Type B pancreatic cell (in vitro differentiated cells): ENCODE results near the gene TYW3. TPM values are rescaled to one million over a fixed set of nuclear protein-coding genes. Genes with fewer than 3 reads are reported as not detected.

Experiments
- DNase-seq: peaks from one replicate; pipeline ENCODE4 v3.0.0; 2021; ENCODE audit warnings: mixed read lengths; ENCODE audit not compliant: unreplicated experiment; ENCODE audit errors: extremely low spot score
- H3K27ac Mint-ChIP-seq: 2 replicates; pipeline ENCODE4 v1.8.0; 2021; ENCODE audit warnings: mild to moderate bottlenecking, mixed read lengths
- H3K27me3 Mint-ChIP-seq: 2 replicates; pipeline ENCODE4 v1.8.0; 2021; ENCODE audit warnings: mixed read lengths
- H3K36me3 Mint-ChIP-seq: 2 replicates; pipeline ENCODE4 v1.8.0; 2021; ENCODE audit warnings: mixed read lengths
- H3K4me1 Mint-ChIP-seq: one replicate; pipeline ENCODE4 v1.8.0; 2021; ENCODE audit warnings: mixed read lengths; ENCODE audit not compliant: unreplicated experiment
- H3K4me3 Mint-ChIP-seq: 2 replicates; pipeline ENCODE4 v1.8.0; 2021; ENCODE audit warnings: mild to moderate bottlenecking, mixed read lengths
- H3K9me3 Mint-ChIP-seq: 2 replicates; pipeline ENCODE4 v1.8.0; 2021; ENCODE audit warnings: mixed read lengths
- CTCF ChIP-seq: fragments of 200-600 bp; sonication (generic); conservative IDR thresholded peaks from 2 replicates; pipeline ENCODE4 v1.5.0; 2021; ENCODE audit warnings: antibody characterized with exemption, mild to moderate bottlenecking
- total RNA-seq: library from RNA; stranded (reverse); gene quantifications from 2 replicates; pipeline ENCODE4 v1.2.1, GENCODE V29; 2021; ENCODE audit warnings: low replicate concordance

The TYW3 gene
- total RNA-seq, 1 donor from 2014 or later, result 12.7 TPM

GRCh38 chr1:74690364-74690696 is 42.6 kb upstream of the TYW3 start:
- no peaks in the 10 kb centered on the region for H3K27me3 Mint-ChIP-seq
- H3K4me1 Mint-ChIP-seq, result peaks cover 9% of the 10 kb centered on the region
- H3K9me3 Mint-ChIP-seq, result no peaks in the 10 kb centered on the region
- H3K36me3 Mint-ChIP-seq, result no peaks in the 10 kb centered on the region
- TF ChIP-seq CTCF, result no peak
- H3K4me3 Mint-ChIP-seq, result no peak overlapping the region
- no peak overlapping the region for H3K27ac Mint-ChIP-seq
- no peak for DNase-seq

GRCh38 chr1:74690909-74691308 is 42.0 kb upstream of the TYW3 start:
- TF ChIP-seq CTCF, result no peak
- Mint-ChIP-seq H3K27ac (no peak overlapping the region), H3K4me1 (peaks cover 9% of the 10 kb centered on the region), H3K36me3 (no peaks in the 10 kb centered on the region), H3K9me3 (no peaks in the 10 kb centered on the region), H3K4me3 (no peak overlapping the region), H3K27me3 (no peaks in the 10 kb centered on the region)
- DNase-seq, result no peak

GRCh38 chr1:74693473-74693872 is 39.5 kb upstream of the TYW3 start:
- no peaks in the 10 kb centered on the region for H3K27me3 Mint-ChIP-seq
- no peak overlapping the region for H3K4me3 Mint-ChIP-seq
- no peak for DNase-seq
- no peaks in the 10 kb centered on the region for H3K36me3 Mint-ChIP-seq
- no peak overlapping the region for H3K27ac Mint-ChIP-seq
- H3K9me3 Mint-ChIP-seq, result no peaks in the 10 kb centered on the region
- H3K4me1 Mint-ChIP-seq, result peaks cover 9% of the 10 kb centered on the region
- no peak for TF ChIP-seq CTCF

GRCh38 chr1:74697832-74698231 is 35.1 kb upstream of the TYW3 start:
- Mint-ChIP-seq H3K9me3 (no peaks in the 10 kb centered on the region), H3K36me3 (peaks cover under 1% of the 10 kb centered on the region), H3K27me3 (no peaks in the 10 kb centered on the region), H3K4me1 (no peaks in the 10 kb centered on the region), H3K4me3 (no peak overlapping the region), H3K27ac (no peak overlapping the region)
- no peak for DNase-seq
- no peak for TF ChIP-seq CTCF

- no peak for DNase-seq
- no peaks in the 10 kb centered on the region for H3K9me3 Mint-ChIP-seq
- no peak for TF ChIP-seq CTCF
- H3K27ac Mint-ChIP-seq, result no peak overlapping the region
- no peaks in the 10 kb centered on the region for H3K27me3 Mint-ChIP-seq
- no peak overlapping the region for H3K4me3 Mint-ChIP-seq
- H3K4me1 Mint-ChIP-seq, result no peaks in the 10 kb centered on the region
- H3K36me3 Mint-ChIP-seq, result peaks cover 5% of the 10 kb centered on the region
Measured at GRCh38 chr1:74699331-74699730, 33.6 kb upstream of the TYW3 start.

GRCh38 chr1:74703386-74704182 is 29.4 kb upstream of the TYW3 start:
- Mint-ChIP-seq H3K27ac (no peak overlapping the region), H3K27me3 (no peaks in the 10 kb centered on the region), H3K4me1 (no peaks in the 10 kb centered on the region), H3K4me3 (no peak overlapping the region), H3K9me3 (no peaks in the 10 kb centered on the region), H3K36me3 (peaks cover 9% of the 10 kb centered on the region)
- no peak for TF ChIP-seq CTCF
- DNase-seq, result no peak
